ENCODE measurements around the gene GSDME. TPM values are rescaled to one million over a fixed set of nuclear protein-coding genes. Genes with fewer than 3 reads are reported as not detected.
A peak's percentile ranks its signal among the peaks of the same experiment; 100 is the strongest.
"Not testable (repeated sequence)": the region's sequence is repeated elsewhere in the genome, so short reads cannot be mapped to it uniquely, and the experiment has no call there.

The GSDME gene
- 10.7 and 12.8 TPM in 2 replicates for polyA plus RNA-seq (2014; cell fraction: cytosol; rRNA removed)
- 29.3 and 42.4 TPM in 2 replicates for polyA plus RNA-seq (2014; cell fraction: nucleus; rRNA removed)

GRCh38 chr7:24757353-24758275, at the start of gene GSDME:
Gene GSDME (minus strand): TSS chr7:24757464. CDS start chr7:24749774, 7,690 bp downstream.
- peak; percentile 55 for DNase-seq (ENCODE audit: low spot score)

GRCh38 chr7:24802300-24802699, 45.0 kb upstream of the GSDME start:
- no peak for DNase-seq (ENCODE audit: low spot score)

GRCh38 chr7:24801883-24802282, 44.6 kb upstream of the GSDME start:
- DNase-seq (ENCODE audit: low spot score): no peak

- no peak for DNase-seq (ENCODE audit: low spot score)
Measured at GRCh38 chr7:24800667-24801066, 43.4 kb upstream of the GSDME start.

GRCh38 chr7:24800073-24800472, 42.8 kb upstream of the GSDME start:
- no peak for DNase-seq (ENCODE audit: low spot score)

GRCh38 chr7:24799506-24799905, 42.2 kb upstream of the GSDME start:
- DNase-seq (ENCODE audit: low spot score): no peak

GRCh38 chr7:24798261-24798660, 41.0 kb upstream of the GSDME start:
- DNase-seq (ENCODE audit: low spot score): no peak

- DNase-seq (ENCODE audit: low spot score): no peak
Measured at GRCh38 chr7:24797270-24797669, 40.0 kb upstream of the GSDME start.

GRCh38 chr7:24795407-24795767, 38.1 kb upstream of the GSDME start:
- no peak for DNase-seq (ENCODE audit: low spot score)

GRCh38 chr7:24794751-24795406, 37.6 kb upstream of the GSDME start:
- not testable (repeated sequence) for DNase-seq (ENCODE audit: low spot score)

- DNase-seq (ENCODE audit: low spot score): no peak
Measured at GRCh38 chr7:24793982-24794648, 36.9 kb upstream of the GSDME start.

- DNase-seq (ENCODE audit: low spot score): no peak
Measured at GRCh38 chr7:24788961-24789576, 31.8 kb upstream of the GSDME start.

- DNase-seq (ENCODE audit: low spot score): no peak
Measured at GRCh38 chr7:24788075-24788474, 30.8 kb upstream of the GSDME start.

GRCh38 chr7:24786941-24787340, 29.7 kb upstream of the GSDME start:
- DNase-seq (ENCODE audit: low spot score): no peak

GRCh38 chr7:24786306-24786705, 29.0 kb upstream of the GSDME start:
- no peak for DNase-seq (ENCODE audit: low spot score)

- DNase-seq (ENCODE audit: low spot score): no peak
Measured at GRCh38 chr7:24784277-24784676, 27.0 kb upstream of the GSDME start.

- DNase-seq (ENCODE audit: low spot score): peak; percentile 21
Measured at GRCh38 chr7:24783698-24784097, 26.4 kb upstream of the GSDME start.

GRCh38 chr7:24781106-24781505, 23.8 kb upstream of the GSDME start:
- no peak for DNase-seq (ENCODE audit: low spot score)

GRCh38 chr7:24779283-24779655, 22.0 kb upstream of the GSDME start:
- no peak for DNase-seq (ENCODE audit: low spot score)

- DNase-seq (ENCODE audit: low spot score): no peak
Measured at GRCh38 chr7:24778543-24779282, 21.4 kb upstream of the GSDME start.

GRCh38 chr7:24777806-24778205, 20.5 kb upstream of the GSDME start:
- no peak for DNase-seq (ENCODE audit: low spot score)
